GM18909 (cell line): ENCODE measurements around the gene DCC.

Experiments
- ATAC-seq: cut with Tn5 transposase; IDR thresholded peaks from one replicate; pipeline ENCODE4 v1.9.1; 2021; ENCODE audit warnings: mild to moderate bottlenecking; ENCODE audit not compliant: unreplicated experiment, poor library complexity

Gene DCC

DNA sequence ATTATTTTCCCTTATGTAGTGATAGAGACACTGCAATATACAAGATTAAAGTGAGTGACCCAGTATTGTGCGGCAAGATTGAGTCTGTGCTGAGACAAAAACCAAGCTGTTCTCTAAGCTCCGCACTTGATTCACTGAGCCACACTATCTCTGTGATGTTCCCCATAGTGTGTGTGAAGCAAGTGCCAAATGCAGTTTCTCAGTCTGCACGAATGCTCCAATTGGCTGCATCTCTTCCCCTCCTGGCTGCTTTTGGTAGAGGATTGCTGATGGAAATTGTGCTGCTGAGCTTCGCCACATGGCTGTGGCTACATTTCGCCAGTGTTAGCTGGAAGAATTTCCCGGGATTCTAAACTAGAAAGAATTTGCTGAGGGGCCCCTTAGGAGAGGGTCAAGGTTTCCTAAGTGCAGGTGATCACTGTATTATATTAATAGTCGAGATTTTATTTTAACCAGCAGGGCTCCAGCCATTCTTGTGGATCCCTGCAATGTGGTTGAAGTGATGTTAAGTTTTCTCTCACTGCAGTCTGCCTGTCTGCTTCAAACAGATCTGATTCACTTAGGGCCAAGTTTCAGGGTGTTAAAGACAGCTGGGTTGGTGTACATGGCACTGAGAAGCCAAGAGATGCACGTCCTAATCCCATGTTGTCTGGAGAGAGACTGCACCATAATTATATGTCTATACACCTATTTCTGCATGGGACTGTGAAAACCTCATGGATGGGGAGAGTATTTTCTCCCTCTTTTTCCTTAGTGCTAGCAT lies 317.2 kb downstream of the DCC start:
- ATAC-seq: no peak

GRCh38 chr18:52667463-52668065 lies 327.6 kb downstream of the DCC start:
- no peak for ATAC-seq

GRCh38 chr18:52670896-52671295 lies 330.9 kb downstream of the DCC start:
- ATAC-seq: no peak

- ATAC-seq: no peak
Observed at GRCh38 chr18:52678034-52678433, 338.0 kb downstream of the DCC start.

DNA sequence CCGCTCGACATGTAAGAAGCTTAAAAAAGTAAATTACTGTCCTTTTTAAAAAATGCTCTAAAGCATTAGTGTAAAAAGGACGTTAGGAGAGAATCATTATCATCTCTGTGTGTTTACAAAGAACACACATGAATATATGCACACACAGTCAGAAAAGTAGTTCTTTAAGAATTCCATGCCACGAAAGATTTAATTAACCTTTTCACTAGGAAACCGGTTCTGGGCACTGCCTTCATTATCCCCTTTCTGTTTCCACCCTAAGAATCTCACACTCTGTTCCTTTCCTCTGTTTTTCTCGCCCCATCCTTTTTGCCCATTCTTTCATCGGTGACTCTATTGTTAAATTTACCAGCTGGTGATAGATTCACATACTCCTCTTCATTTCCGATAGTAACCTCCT lies 338.6 kb downstream of the DCC start:
- ATAC-seq: no peak

DNA sequence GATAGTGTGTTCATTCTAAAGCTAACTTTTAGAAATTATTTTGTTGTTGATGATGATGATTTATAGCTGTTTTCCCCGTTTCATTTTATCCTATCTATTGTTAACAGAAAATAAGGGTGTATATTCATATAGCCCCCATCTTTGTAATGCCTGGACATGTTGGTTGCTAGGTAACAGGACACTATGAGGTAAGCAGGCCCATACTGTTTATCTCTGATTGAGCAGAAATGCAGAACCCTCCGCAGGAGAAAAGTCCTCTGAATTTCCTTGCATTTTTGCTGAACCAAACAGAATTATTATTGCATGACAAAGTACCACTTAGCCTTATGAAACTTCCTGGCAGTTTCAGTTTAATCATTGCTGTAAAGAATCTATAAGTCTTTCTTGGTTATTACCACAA lies 339.4 kb downstream of the DCC start:
- ATAC-seq: no peak

DNA sequence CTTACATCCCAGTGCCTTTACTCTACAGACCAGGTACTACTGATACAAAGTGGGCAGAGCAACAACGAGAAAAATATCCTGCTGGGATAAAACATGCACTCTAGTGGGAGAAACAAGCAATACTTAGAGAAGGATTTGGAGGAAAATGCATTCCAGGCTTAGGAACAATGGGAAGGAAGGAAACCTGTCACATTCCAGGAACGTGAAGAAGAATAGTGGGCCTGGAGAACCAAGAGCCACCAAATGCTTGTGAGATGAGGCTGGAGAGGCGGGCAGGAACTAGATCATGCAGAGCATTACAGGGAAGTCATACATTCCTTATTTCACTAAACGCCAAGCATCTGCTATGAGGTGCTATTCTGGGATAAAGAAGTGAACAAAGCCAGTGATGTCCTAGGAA lies 342.3 kb downstream of the DCC start:
- ATAC-seq: no peak

- ATAC-seq: no peak
Observed at GRCh38 chr18:52685316-52685715, 345.3 kb downstream of the DCC start.

GRCh38 chr18:52691841-52692240 lies 351.8 kb downstream of the DCC start:
- no peak for ATAC-seq

DNA sequence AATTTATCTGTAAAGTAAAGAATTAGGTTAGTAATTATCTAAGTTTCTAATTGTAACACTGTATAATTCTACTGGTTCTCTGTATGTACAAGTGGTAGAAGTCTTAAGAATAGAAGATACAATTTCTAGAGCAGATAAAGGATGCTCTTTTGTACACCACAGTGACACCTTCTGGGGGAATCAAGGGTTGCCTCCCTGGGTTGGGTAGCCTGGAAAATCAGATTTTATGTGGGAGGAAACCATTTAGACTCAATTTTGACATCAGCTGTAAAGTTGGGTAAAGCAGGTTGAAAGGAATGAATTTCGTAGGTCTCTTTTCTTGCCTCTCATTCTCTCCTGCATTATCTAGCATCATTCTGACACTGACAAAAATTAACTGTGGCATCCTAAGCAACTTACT lies 354.8 kb downstream of the DCC start:
- ATAC-seq: no peak

GRCh38 chr18:52700116-52700515 lies 360.1 kb downstream of the DCC start:
- ATAC-seq: no peak

GRCh38 chr18:52700816-52701215 lies 360.8 kb downstream of the DCC start:
- ATAC-seq: no peak

GRCh38 chr18:52701219-52701935 lies 361.4 kb downstream of the DCC start:
- no peak for ATAC-seq

- no peak for ATAC-seq
Observed at GRCh38 chr18:52715421-52715820, 375.4 kb downstream of the DCC start.

GRCh38 chr18:52715991-52716390 lies 376.0 kb downstream of the DCC start:
- no peak for ATAC-seq

GRCh38 chr18:52716973-52717372 lies 377.0 kb downstream of the DCC start:
- ATAC-seq: no peak

- no peak for ATAC-seq
Observed at GRCh38 chr18:52722904-52723303, 382.9 kb downstream of the DCC start.

- ATAC-seq: no peak
Observed at GRCh38 chr18:52723550-52723970, 383.6 kb downstream of the DCC start.

GRCh38 chr18:52730972-52731619 lies 391.1 kb downstream of the DCC start:
- ATAC-seq: no peak

GRCh38 chr18:52738946-52739345 lies 398.9 kb downstream of the DCC start:
- no peak for ATAC-seq

DNA sequence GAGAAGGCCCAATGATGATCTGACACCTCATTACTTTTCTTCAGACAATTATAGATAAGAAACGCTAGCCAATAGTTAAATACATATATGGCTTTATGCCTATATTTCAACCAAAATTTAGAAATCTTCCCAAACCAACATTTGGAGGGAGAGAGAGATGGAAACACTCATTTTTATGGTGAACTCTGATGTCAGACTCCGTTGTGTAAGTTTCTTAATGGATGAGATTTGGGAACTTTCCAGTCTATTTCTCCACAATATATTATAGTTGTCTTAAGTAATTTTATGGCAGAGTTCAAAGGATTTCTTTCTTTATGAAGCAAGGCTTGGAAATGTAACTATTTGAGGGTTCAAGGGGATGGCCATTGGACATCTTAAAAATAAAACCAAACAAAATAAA lies 407.0 kb downstream of the DCC start:
- no peak for ATAC-seq
